Brain microvascular endothelial cell (primary cell): ENCODE data around the gene JMJD7.

ENCODE experiments used
- DNase-seq: peaks from one replicate; pipeline ENCODE4 v3.0.0-alpha.2; 2020
- H3K27ac ChIP-seq: fragments of 250-450 bp; sonication (Bioruptor Pico); 2 replicates; pipeline ENCODE4 v1.5.1; 2020; ENCODE audit warnings: mild to moderate bottlenecking, moderate library complexity
- H3K27me3 ChIP-seq: fragments of 250-450 bp; sonication (Bioruptor Pico); replicated peaks from 2 replicates; pipeline ENCODE4 v1.5.1; 2020; ENCODE audit warnings: mild to moderate bottlenecking
- H3K36me3 ChIP-seq: fragments of 250-450 bp; sonication (Bioruptor Pico); replicated peaks from 2 replicates; pipeline ENCODE4 v1.5.1; 2020; ENCODE audit warnings: mild to moderate bottlenecking
- H3K4me3 ChIP-seq: 2 replicates; pipeline ENCODE4 v1.5.1; 2011; ENCODE audit warnings: low read depth, mild to moderate bottlenecking, control low read depth, low read length, moderate library complexity
- CTCF ChIP-seq: IDR thresholded peaks from 2 replicates; pipeline ENCODE4 v1.5.1; 2011; ENCODE audit warnings: low read depth, mild to moderate bottlenecking, moderate library complexity, low read length, control low read depth, inconsistent platforms; ENCODE audit errors: missing control alignments
- in situ Hi-C: cut with HindIII; loops from 2 replicates; pipeline ENCODE4 v1.10.0; 2017; ENCODE audit warnings: low sequenced_read_pairs, low pct_ligation_motif_present

Gene JMJD7

GRCh38 chr15:41849204-41849603 is 21.3 kb downstream of the JMJD7 start:
- H3K36me3 ChIP-seq: peaks cover 3% of the 10 kb centered on the region
- TF ChIP-seq CTCF: no peak
- DNase-seq: no peak
- in situ Hi-C loops: no loop called here
- no peaks in the 10 kb centered on the region for H3K27me3 ChIP-seq
- H3K27ac ChIP-seq: no peak overlapping the region
- H3K4me3 ChIP-seq: no peak overlapping the region

- no peak overlapping the region for H3K27ac ChIP-seq
- no peak for DNase-seq
- H3K27me3 ChIP-seq: no peaks in the 10 kb centered on the region
- no peak overlapping the region for H3K4me3 ChIP-seq
- peaks cover 3% of the 10 kb centered on the region for H3K36me3 ChIP-seq
- no peak for TF ChIP-seq CTCF
- in situ Hi-C loops: no loop called here
Observed at GRCh38 chr15:41849861-41850260, 22.0 kb downstream of the JMJD7 start.

- Histone ChIP-seq H3K4me3 (no peak overlapping the region), H3K27ac (no peak overlapping the region), H3K36me3 (peaks cover 3% of the 10 kb centered on the region), H3K27me3 (no peaks in the 10 kb centered on the region)
- in situ Hi-C loops: no loop called here
- no peak for DNase-seq
- TF ChIP-seq CTCF: no peak
Observed at GRCh38 chr15:41850482-41851166, 22.7 kb downstream of the JMJD7 start.

- TF ChIP-seq CTCF: no peak
- H3K4me3 ChIP-seq: no peak overlapping the region
- DNase-seq: no peak
- H3K27me3 ChIP-seq: no peaks in the 10 kb centered on the region
- in situ Hi-C loops: no loop called here
- peaks cover 3% of the 10 kb centered on the region for H3K36me3 ChIP-seq
- H3K27ac ChIP-seq: no peak overlapping the region
Observed at GRCh38 chr15:41851167-41851523, 23.3 kb downstream of the JMJD7 start.

GRCh38 chr15:41851755-41852370 is 24.0 kb downstream of the JMJD7 start:
- Histone ChIP-seq H3K4me3 (no peak overlapping the region), H3K36me3 (peaks cover 3% of the 10 kb centered on the region), H3K27me3 (no peaks in the 10 kb centered on the region), H3K27ac (no peak overlapping the region)
- no peak for TF ChIP-seq CTCF
- no peak for DNase-seq
- in situ Hi-C loops: no loop called here
